Raji (cell line): ENCODE measurements around the gene RNU7-1.

ENCODE experiments used
- POLR2A ChIP-seq: IDR thresholded peaks from 2 replicates; pipeline ENCODE4 v1.6.1; 2011; ENCODE audit warnings: low read depth, low read length, control low read depth; ENCODE audit not compliant: insufficient read depth

Gene RNU7-1

DNA sequence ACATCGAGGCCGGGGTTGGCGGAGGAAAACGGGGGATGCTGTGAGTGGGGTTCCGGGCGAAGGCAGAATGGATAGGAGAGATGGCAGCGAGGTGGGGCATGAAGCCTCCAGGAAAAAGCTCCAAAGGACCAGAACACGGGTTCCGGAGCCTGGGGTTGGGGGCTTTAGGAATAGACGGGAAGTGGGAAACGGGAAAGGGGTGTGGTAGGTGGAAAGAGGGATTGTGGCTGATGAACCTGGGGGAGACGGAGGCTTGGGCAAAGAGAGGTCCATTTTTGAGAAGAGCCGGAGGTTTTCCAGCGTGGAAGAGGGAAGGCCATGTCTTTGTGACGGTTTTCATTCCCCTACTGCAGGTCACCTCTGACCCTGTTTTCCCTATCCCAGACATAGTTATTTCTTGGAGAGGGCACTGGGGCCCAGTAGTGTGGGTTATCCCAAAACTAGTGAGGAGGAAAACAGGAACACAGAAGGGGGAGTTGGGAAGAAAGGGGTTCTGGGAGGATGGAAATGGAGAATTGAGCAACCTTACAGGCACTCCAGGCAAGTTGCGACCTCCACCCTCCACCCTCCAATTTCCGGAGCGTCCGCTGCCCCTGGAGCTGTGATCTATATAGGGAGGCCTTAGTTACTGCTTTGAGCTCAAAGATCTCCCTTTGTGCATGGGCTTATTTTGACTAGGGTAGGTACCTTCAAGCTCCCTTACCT, 14.8 kb upstream of the RNU7-1 start:
- no peak for TF ChIP-seq POLR2A

DNA sequence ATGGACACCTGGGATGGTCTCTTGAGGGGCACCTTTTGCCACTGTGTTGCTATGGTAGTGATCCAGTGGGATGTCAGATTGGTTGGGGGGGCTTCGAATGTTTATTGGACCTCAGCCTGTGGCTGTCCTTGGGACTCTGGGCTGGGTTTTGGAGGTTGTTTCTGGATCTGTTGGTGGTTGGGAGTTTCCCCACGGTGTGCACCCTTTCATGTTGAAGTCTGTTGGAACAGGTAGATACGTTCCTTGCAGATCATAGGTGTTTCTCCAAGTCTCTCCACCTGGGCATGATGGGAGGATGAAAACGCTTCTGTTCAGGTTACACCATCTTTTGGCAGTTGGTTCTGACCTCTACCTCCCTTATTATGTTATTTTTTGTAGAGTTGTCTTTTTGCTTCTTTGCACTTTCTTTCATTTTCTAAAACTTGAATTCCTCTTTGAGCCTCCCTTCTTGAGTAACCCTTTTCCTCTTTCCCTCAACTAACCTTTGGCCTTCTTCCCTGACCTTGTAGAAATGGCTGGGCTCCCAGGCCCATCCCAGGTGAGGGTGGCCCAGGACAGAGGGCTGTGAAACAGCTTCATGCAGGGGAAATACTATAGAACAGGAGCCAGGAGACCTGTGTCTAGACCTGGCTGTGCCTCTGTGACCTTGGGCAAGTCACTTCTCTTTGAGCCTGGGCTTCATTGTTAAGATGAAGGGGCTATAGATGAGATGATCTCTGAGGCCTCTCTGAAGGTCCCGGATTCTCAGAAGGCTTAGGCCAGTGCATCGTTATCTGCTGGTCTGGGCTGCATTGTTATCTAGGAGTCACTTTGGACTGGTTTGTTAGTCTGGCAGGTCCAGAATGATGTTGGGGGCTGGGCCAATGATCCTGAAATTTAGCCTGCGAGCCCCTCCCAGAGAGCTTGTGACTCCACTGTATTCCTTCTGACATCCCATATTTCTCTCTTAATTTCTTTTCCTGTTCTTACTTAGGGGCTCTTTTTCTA, 13.9 kb upstream of the RNU7-1 start:
- no peak for TF ChIP-seq POLR2A

GRCh38 chr12:6932766-6933165, 10.8 kb upstream of the RNU7-1 start:
- TF ChIP-seq POLR2A: no peak

DNA sequence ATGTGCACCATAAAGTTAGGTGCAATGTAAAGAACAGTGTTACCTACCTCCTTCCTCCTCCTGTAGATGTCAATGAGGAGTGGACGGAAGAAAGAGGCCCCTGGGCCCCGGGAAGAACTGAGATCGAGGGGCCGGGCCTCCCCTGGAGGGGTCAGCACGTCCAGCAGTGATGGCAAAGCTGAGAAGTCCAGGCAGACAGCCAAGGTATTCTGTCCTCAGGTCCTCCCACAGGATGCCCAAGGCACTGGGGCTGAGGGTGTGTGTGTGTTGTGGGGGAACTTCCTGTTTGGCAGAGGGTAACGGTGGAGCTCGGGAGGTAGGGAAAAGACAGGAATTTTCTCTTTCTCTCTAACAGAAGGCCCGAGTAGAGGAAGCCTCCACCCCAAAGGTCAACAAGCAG, 9.5 kb upstream of the RNU7-1 start:
- TF ChIP-seq POLR2A: peak; percentile 28; the same call in 1 of the 2 replicates

DNA sequence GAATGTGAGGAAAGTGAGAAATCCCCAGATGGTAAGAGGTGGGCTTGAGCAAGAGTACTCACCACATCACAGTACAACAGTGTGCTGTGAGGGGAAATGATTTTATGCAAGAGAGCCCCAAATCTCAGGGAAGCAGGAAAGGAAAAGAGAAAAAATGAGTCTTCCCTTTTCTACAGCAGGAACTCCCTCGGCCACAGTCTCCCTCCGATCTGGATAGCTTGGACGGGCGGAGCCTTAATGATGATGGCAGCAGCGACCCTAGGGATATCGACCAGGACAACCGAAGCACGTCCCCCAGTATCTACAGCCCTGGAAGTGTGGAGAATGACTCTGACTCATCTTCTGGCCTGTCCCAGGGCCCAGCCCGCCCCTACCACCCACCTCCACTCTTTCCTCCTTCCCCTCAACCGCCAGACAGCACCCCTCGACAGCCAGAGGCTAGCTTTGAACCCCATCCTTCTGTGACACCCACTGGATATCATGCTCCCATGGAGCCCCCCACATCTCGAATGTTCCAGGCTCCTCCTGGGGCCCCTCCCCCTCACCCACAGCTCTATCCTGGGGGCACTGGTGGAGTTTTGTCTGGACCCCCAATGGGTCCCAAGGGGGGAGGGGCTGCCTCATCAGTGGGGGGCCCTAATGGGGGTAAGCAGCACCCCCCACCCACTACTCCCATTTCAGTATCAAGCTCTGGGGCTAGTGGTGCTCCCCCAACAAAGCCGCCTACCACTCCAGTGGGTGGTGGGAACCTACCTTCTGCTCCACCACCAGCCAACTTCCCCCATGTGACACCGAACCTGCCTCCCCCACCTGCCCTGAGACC, 8.0 kb upstream of the RNU7-1 start:
- TF ChIP-seq POLR2A: no peak

DNA sequence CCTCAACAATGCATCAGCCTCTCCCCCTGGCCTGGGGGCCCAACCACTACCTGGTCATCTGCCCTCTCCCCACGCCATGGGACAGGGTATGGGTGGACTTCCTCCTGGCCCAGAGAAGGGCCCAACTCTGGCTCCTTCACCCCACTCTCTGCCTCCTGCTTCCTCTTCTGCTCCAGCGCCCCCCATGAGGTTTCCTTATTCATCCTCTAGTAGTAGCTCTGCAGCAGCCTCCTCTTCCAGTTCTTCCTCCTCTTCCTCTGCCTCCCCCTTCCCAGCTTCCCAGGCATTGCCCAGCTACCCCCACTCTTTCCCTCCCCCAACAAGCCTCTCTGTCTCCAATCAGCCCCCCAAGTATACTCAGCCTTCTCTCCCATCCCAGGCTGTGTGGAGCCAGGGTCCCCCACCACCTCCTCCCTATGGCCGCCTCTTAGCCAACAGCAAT, 7.4 kb upstream of the RNU7-1 start:
- no peak for TF ChIP-seq POLR2A

GRCh38 chr12:6936636-6937480, 6.8 kb upstream of the RNU7-1 start:
- peak; percentile 56 for TF ChIP-seq POLR2A

GRCh38 chr12:6937481-6938352, 5.9 kb upstream of the RNU7-1 start:
- TF ChIP-seq POLR2A: peak; percentile 94

- TF ChIP-seq POLR2A: no peak
Measured at GRCh38 chr12:6938353-6939190, 5.0 kb upstream of the RNU7-1 start.

- TF ChIP-seq POLR2A: no peak
Measured at GRCh38 chr12:6939191-6939540, 4.5 kb upstream of the RNU7-1 start.

GRCh38 chr12:6941267-6941666, 2.3 kb upstream of the RNU7-1 start:
- TF ChIP-seq POLR2A: no peak

GRCh38 chr12:6941782-6942181, 1.8 kb upstream of the RNU7-1 start:
- TF ChIP-seq POLR2A: no peak

DNA sequence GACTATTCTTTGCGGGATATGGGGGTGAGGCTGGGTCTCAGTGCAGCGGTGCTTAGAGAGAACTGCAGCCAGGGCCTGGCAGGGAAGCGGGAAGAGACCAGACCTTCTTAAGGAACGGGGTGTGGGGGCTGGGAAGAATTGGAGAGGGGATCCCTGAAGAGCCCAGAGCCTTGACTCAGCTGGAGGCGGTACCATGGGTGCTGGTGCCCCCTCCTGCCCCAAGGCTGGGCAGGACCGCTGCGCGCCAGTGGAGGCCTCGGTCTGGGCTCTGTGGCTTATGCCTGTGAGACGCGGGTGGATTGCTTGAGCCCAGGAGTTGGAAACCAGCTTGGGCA, 1.3 kb upstream of the RNU7-1 start:
- no peak for TF ChIP-seq POLR2A

- TF ChIP-seq POLR2A: no peak
Measured at GRCh38 chr12:6943389-6943721, 261 bp upstream of the RNU7-1 start.
